Measurements from ENCODE around the gene NOS1AP. TPM values are rescaled to one million over a fixed set of nuclear protein-coding genes. Genes with fewer than 3 reads are reported as not detected.

Gene NOS1AP
- polyA plus RNA-seq, 1 of the 3 experiments (the other 2 are of a cell fraction) = 0.03 TPM

GRCh38 chr1:162300057-162300917 lies 230.8 kb downstream of the NOS1AP start:
- Histone ChIP-seq H3K27ac (ENCODE audit: low read depth in 2 of 2, low read length in 1 of 2) (no peak overlapping the region), H3K79me2 (ENCODE audit: insufficient read depth) (no peaks in the 10 kb centered on the region), H3K4me2 (no peak overlapping the region), H3K9me3 (no peaks in the 10 kb centered on the region), H4K20me1 (ENCODE audit: insufficient read depth) (no peaks in the 10 kb centered on the region), H3K27me3 (ENCODE audit: insufficient read depth) (no peaks in the 10 kb centered on the region; the same call in 1 of the 2 replicates), H3F3A (replicated peaks; ENCODE audit: insufficient read depth) (no peaks in the 10 kb centered on the region), H3K9ac (no peak overlapping the region), H2AFZ (ENCODE audit: low read depth) (no peak overlapping the region), H3K4me1 (ENCODE audit: control insufficient read depth in 1 of 2, insufficient read depth in 2 of 2, low read depth in 1 of 2, low read length in 1 of 2) (peaks cover 0 to 8% of the 10 kb centered on the region in 2 experiments; a peak in 1 of 4 replicates), H3K4me3 (ENCODE audit: low read depth in 2 of 2, low read length in 1 of 2) (no peak overlapping the region), H3K36me3 (replicated peaks in 1 of 2; ENCODE audit: control insufficient read depth in 1 of 2, insufficient read depth in 2 of 2, low read length in 1 of 2) (no peaks in the 10 kb centered on the region), H3K9me2 (no peaks in the 10 kb centered on the region)
- 28% methylated on average over 8 of the region's 8 CpGs for WGBS (ENCODE audit: low lambda C conversion rate)
- CTCF ChIA-PET = interaction anchor here (0.9 kb wide), 1 partner anchor 24 kb away, joined by 3 read pairs; no protein-coding TSS in a partner anchor
- POLR2A ChIA-PET = no interaction called here
- DNase-seq = no peak
- TF ChIP-seq RXRA (IDR thresholded peaks at IDR 0.05; ENCODE audit: borderline replicate concordance, low read depth) (no peak), YY1 (IDR thresholded peaks at IDR 0.05; ENCODE audit: low read depth) (no peak), GATA2 (CRISPR knock-in tag; IDR thresholded peaks at IDR 0.05) (no peak), RCOR1 (IDR thresholded peaks at IDR 0.05; ENCODE audit: low read length) (no peak), NFIC (IDR thresholded peaks at IDR 0.05; ENCODE audit: borderline replicate concordance) (no peak), EP300 (IDR thresholded peaks at IDR 0.05; ENCODE audit: borderline replicate concordance in 1 of 2, low read depth in 1 of 2, low read length in 1 of 2) (no peak), NRF1 (IDR thresholded peaks at IDR 0.05; ENCODE audit: low read depth, low read length) (no peak)
- TF ChIP-seq, protein P1, sequence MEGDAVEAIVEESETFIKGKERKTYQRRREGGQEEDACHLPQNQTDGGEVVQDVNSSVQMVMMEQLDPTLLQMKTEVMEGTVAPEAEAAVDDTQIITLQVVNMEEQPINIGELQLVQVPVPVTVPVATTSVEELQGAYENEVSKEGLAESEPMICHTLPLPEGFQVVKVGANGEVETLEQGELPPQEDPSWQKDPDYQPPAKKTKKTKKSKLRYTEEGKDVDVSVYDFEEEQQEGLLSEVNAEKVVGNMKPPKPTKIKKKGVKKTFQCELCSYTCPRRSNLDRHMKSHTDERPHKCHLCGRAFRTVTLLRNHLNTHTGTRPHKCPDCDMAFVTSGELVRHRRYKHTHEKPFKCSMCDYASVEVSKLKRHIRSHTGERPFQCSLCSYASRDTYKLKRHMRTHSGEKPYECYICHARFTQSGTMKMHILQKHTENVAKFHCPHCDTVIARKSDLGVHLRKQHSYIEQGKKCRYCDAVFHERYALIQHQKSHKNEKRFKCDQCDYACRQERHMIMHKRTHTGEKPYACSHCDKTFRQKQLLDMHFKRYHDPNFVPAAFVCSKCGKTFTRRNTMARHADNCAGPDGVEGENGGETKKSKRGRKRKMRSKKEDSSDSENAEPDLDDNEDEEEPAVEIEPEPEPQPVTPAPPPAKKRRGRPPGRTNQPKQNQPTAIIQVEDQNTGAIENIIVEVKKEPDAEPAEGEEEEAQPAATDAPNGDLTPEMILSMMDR (IDR thresholded peaks at IDR 0.05) = no peak

- no peak overlapping the region for H3K4me2 ChIP-seq
- no peaks in the 10 kb centered on the region for H3K36me3 ChIP-seq (replicated peaks in 1 of 2; ENCODE audit: control insufficient read depth in 1 of 2, insufficient read depth in 2 of 2, low read length in 1 of 2)
- no peak for TF ChIP-seq POLR2AphosphoS5 (IDR thresholded peaks at IDR 0.05; ENCODE audit: low read depth, low read length)
- TF ChIP-seq YY1 (IDR thresholded peaks at IDR 0.05; ENCODE audit: low read depth) = no peak
- no peak for TF ChIP-seq FOXJ3 (CRISPR knock-in tag; IDR thresholded peaks at IDR 0.05)
- no peak for TF ChIP-seq RCOR1 (IDR thresholded peaks at IDR 0.05; ENCODE audit: low read length)
- no peak for TF ChIP-seq JUND (IDR thresholded peaks at IDR 0.05)
- no peaks in the 10 kb centered on the region for H3K9me2 ChIP-seq
- no peaks in the 10 kb centered on the region for H3F3A ChIP-seq (replicated peaks; ENCODE audit: insufficient read depth)
- no peaks in the 10 kb centered on the region for H3K79me2 ChIP-seq (ENCODE audit: insufficient read depth)
- H3K27me3 ChIP-seq (ENCODE audit: insufficient read depth) = no peaks in the 10 kb centered on the region; the same call in 1 of the 2 replicates
- no peak overlapping the region for H3K4me3 ChIP-seq (ENCODE audit: low read depth in 2 of 2, low read length in 1 of 2)
- no peak for DNase-seq
- 42% methylated on average over 4 of the region's 4 CpGs for whole genome bisulfite sequencing (ENCODE audit: low lambda C conversion rate)
- no peak overlapping the region for H3K9ac ChIP-seq
- H3K27ac ChIP-seq (ENCODE audit: low read depth in 2 of 2, low read length in 1 of 2) = no peak overlapping the region
- ChIA-PET CTCF (no interaction called here), POLR2A (no interaction called here)
- no peak overlapping the region for H2AFZ ChIP-seq (ENCODE audit: low read depth)
- peaks cover 0 to 8% of the 10 kb centered on the region in 2 experiments; a peak in 1 of 4 replicates for H3K4me1 ChIP-seq (ENCODE audit: control insufficient read depth in 1 of 2, insufficient read depth in 2 of 2, low read depth in 1 of 2, low read length in 1 of 2)
- no peaks in the 10 kb centered on the region for H3K9me3 ChIP-seq
- no peaks in the 10 kb centered on the region for H4K20me1 ChIP-seq (ENCODE audit: insufficient read depth)
Observed at GRCh38 chr1:162301696-162302095, 232.2 kb downstream of the NOS1AP start.

All from SK-N-SH (cell line).